Activated naive CD8-positive, alpha-beta T cell treated with anti-CD3 and anti-CD28 coated beads for 36 hours (primary cell): ENCODE data around the gene WBP2. TPM values are rescaled to one million over a fixed set of nuclear protein-coding genes. Genes with fewer than 3 reads are reported as not detected.

Source experiments
- DNase-seq: peaks from one replicate; pipeline ENCODE4 v3.0.0; 2021
- H3K27ac Mint-ChIP-seq: one replicate; pipeline ENCODE4 v1.8.0; 2022; ENCODE audit warnings: mild to moderate bottlenecking, moderate library complexity, mixed read lengths
- H3K27me3 Mint-ChIP-seq: one replicate; pipeline ENCODE4 v1.8.0; 2022; ENCODE audit warnings: mild to moderate bottlenecking, mixed read lengths
- H3K36me3 Mint-ChIP-seq: one replicate; pipeline ENCODE4 v1.8.0; 2021; ENCODE audit warnings: mild to moderate bottlenecking, mixed read lengths
- H3K4me1 Mint-ChIP-seq: one replicate; pipeline ENCODE4 v1.8.0; 2021; ENCODE audit warnings: mixed read lengths
- H3K4me3 Mint-ChIP-seq: one replicate; pipeline ENCODE4 v1.8.0; 2022; ENCODE audit warnings: mild to moderate bottlenecking, moderate library complexity, mixed read lengths
- H3K9me3 Mint-ChIP-seq: one replicate; pipeline ENCODE4 v1.8.0; 2022; ENCODE audit warnings: mixed read lengths
- total RNA-seq, 2 experiments: library from RNA; stranded (reverse); gene quantifications; one replicate each; pipeline ENCODE4 v1.2.3, GENCODE V29; 2021

WBP2 gene
- total RNA-seq, 2 experiments from 2014 or later = 45.0 to 49.3 TPM

GRCh38 chr17:75795820-75796607, 59.1 kb downstream of the WBP2 start:
- H3K9me3 Mint-ChIP-seq = no peaks in the 10 kb centered on the region
- H3K4me3 Mint-ChIP-seq = no peak overlapping the region
- no peaks in the 10 kb centered on the region for H3K27me3 Mint-ChIP-seq
- no peak for DNase-seq
- H3K36me3 Mint-ChIP-seq = peaks cover 6% of the 10 kb centered on the region
- no peak overlapping the region for H3K27ac Mint-ChIP-seq
- H3K4me1 Mint-ChIP-seq = peaks cover 24% of the 10 kb centered on the region

Other genes starting within 250 kb of the WBP2 start
- under 1 TPM; 0.14 to 0.16 TPM for gene SMIM5, start 221.9 kb downstream of the WBP2 start, total RNA-seq
- 10 to 100 TPM; 31.4 to 32.6 TPM for gene RECQL5, start 188.2 kb downstream of the WBP2 start, total RNA-seq
- gene SAP30BP, start 188.0 kb downstream of the WBP2 start, total RNA-seq = 100 to 1,000 TPM in 1 of 2 experiments, 10 to 100 TPM in 1; 93.4 to 101 TPM
- gene ITGB4, start 133.9 kb downstream of the WBP2 start, total RNA-seq = 1 to 10 TPM in 1 of 2 experiments, under 1 TPM in 1; 0.64 to 1.4 TPM
- 10 to 100 TPM; 33.2 to 33.6 TPM for gene GALK1, start 90.1 kb downstream of the WBP2 start, total RNA-seq
- 10 to 100 TPM; 26.9 to 27.4 TPM for gene UNK, start 70.5 kb downstream of the WBP2 start, total RNA-seq
- gene UNC13D, start 10.9 kb downstream of the WBP2 start, total RNA-seq = 100 to 1,000 TPM; 145 to 156 TPM
- 10 to 100 TPM; 16.4 to 18.3 TPM for gene TRIM47, start 23.2 kb upstream of the WBP2 start, total RNA-seq
- gene TRIM65, start 41.6 kb upstream of the WBP2 start, total RNA-seq = 10 to 100 TPM; 37.2 to 41.7 TPM
- gene MRPL38, start 49.5 kb upstream of the WBP2 start, total RNA-seq = 100 to 1,000 TPM; 148 to 161 TPM
- gene FBF1, start 85.7 kb upstream of the WBP2 start, total RNA-seq = 10 to 100 TPM; 14.9 to 16.6 TPM
- gene ACOX1, start 123.8 kb upstream of the WBP2 start, total RNA-seq = 10 to 100 TPM; 26.3 to 26.9 TPM
- 10 to 100 TPM; 12.5 to 14.2 TPM for gene TEN1, start 123.9 kb upstream of the WBP2 start, total RNA-seq
- gene CDK3, start 145.5 kb upstream of the WBP2 start, total RNA-seq = 1 to 10 TPM; 4.9 to 5.5 TPM
- gene EVPL, start 172.0 kb upstream of the WBP2 start, total RNA-seq = 1 to 10 TPM; 2.0 to 2.5 TPM
- gene SRP68, start 217.2 kb upstream of the WBP2 start, total RNA-seq = 100 to 1,000 TPM; 140 to 141 TPM
- 1 to 10 TPM; 2.5 to 2.7 TPM for gene GALR2, start 219.4 kb upstream of the WBP2 start, total RNA-seq
- gene ZACN, start 223.8 kb upstream of the WBP2 start, total RNA-seq = 1 to 10 TPM; 3.7 TPM
- 10 to 100 TPM; 81.2 to 88.1 TPM for gene EXOC7, start 248.5 kb upstream of the WBP2 start, total RNA-seq